ENCODE measurements around the gene SIRPA.

- no peak for TF ChIP-seq CTCF (IDR thresholded peaks at IDR 0.05; ENCODE audit: control extremely low read depth in 1 of 3, insufficient read depth in 1 of 3, low read depth in 1 of 3, low read length in 3 of 3)
- no peak for TF ChIP-seq KDM1A (IDR thresholded peaks at IDR 0.05; ENCODE audit: borderline replicate concordance, low read length)
- no peak for TF ChIP-seq ZNF274 (IDR thresholded peaks at IDR 0.05; ENCODE audit: borderline replicate concordance, extremely low read depth, low read length)
- no peak for TF ChIP-seq HDAC2 (IDR thresholded peaks at IDR 0.05; ENCODE audit: borderline replicate concordance in 1 of 2, low read depth in 2 of 2, low read length in 2 of 2)
- no peak for TF ChIP-seq TAF1 (IDR thresholded peaks at IDR 0.05; ENCODE audit: low read depth, low read length)
- TF ChIP-seq POLR2A (IDR thresholded peaks at IDR 0.05; ENCODE audit: control extremely low read depth in 1 of 2, low read depth in 2 of 2, low read length in 2 of 2) = no peak
- TF ChIP-seq GABPA (IDR thresholded peaks at IDR 0.05; ENCODE audit: borderline replicate concordance, insufficient read depth, low read length) = no peak
- no peak for TF ChIP-seq ASH2L (IDR thresholded peaks at IDR 0.05; ENCODE audit: low read length)
- no peak for TF ChIP-seq RNF2 (IDR thresholded peaks at IDR 0.05; ENCODE audit: borderline replicate concordance, low read depth, low read length, missing control alignments, poor library complexity, severe bottlenecking)
- TF ChIP-seq POLR2AphosphoS5 (IDR thresholded peaks at IDR 0.05; ENCODE audit: low read depth, low read length) = no peak
- TF ChIP-seq, protein P1, sequence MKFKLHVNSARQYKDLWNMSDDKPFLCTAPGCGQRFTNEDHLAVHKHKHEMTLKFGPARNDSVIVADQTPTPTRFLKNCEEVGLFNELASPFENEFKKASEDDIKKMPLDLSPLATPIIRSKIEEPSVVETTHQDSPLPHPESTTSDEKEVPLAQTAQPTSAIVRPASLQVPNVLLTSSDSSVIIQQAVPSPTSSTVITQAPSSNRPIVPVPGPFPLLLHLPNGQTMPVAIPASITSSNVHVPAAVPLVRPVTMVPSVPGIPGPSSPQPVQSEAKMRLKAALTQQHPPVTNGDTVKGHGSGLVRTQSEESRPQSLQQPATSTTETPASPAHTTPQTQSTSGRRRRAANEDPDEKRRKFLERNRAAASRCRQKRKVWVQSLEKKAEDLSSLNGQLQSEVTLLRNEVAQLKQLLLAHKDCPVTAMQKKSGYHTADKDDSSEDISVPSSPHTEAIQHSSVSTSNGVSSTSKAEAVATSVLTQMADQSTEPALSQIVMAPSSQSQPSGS (IDR thresholded peaks at IDR 0.05; ENCODE audit: low read length) = no peak
- no peak for TF ChIP-seq EZH2 (IDR thresholded peaks at IDR 0.05; ENCODE audit: low read depth, low read length, severe bottlenecking)
- no peak for TF ChIP-seq CEBPB (IDR thresholded peaks at IDR 0.05; ENCODE audit: low read depth, low read length)
These were observed 12.4 kb downstream of the SIRPA start for GRCh38 chr20:1907586-1907985.
